Ovary (tissue), 3 donors: ENCODE measurements around the gene GOLGA6D.

Source experiments
- POLR2A ChIP-seq: fragments of 450-650 bp; IDR thresholded peaks from one replicate; pipeline ENCODE4 v1.6.1; 2017; ENCODE audit warnings: antibody characterized with exemption, mild to moderate bottlenecking, moderate library complexity
- TF ChIP-seq, protein P1 (sequence below), 3 donors: fragments of 450-650 bp in 2 of 3; fragments of 200-600 bp in 1 of 3; IDR thresholded peaks; one replicate each; pipeline versions ENCODE4 v1.5.1 to v1.8.0; 2016 to 2022; ENCODE audit warnings: antibody characterized with exemption in 3 of 3, mild to moderate bottlenecking in 1 of 3
- donor health status: DM: no; HTN: no; CAD: no.

DNA sequence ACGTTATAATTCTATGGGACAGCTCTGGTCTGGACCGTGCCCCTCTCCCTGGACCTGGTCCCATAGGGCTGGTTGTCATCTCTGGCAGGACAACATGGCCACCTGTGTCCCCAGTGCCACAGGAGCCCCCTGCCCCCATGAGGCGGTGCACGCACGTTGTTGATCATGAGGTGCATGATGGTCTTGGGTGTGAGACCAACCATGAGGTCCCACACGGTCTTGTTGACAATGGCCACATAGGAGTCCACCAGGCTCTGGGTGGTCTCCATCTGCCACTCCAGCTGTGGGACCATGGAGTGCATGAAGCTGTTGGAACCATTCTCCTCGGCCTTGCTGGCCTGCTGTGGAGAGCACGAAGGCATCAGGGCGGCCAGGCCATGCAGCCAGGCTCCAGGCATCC, 19.7 kb downstream of the GOLGA6D start:
- TF ChIP-seq, protein P1, sequence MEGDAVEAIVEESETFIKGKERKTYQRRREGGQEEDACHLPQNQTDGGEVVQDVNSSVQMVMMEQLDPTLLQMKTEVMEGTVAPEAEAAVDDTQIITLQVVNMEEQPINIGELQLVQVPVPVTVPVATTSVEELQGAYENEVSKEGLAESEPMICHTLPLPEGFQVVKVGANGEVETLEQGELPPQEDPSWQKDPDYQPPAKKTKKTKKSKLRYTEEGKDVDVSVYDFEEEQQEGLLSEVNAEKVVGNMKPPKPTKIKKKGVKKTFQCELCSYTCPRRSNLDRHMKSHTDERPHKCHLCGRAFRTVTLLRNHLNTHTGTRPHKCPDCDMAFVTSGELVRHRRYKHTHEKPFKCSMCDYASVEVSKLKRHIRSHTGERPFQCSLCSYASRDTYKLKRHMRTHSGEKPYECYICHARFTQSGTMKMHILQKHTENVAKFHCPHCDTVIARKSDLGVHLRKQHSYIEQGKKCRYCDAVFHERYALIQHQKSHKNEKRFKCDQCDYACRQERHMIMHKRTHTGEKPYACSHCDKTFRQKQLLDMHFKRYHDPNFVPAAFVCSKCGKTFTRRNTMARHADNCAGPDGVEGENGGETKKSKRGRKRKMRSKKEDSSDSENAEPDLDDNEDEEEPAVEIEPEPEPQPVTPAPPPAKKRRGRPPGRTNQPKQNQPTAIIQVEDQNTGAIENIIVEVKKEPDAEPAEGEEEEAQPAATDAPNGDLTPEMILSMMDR (IDR thresholded peaks at IDR 0.05) = no peak
- TF ChIP-seq POLR2A = no peak
